Endothelial cell (in vitro differentiated cells): Measurements from ENCODE around the gene CYTH3. TPM values are rescaled to one million over a fixed set of nuclear protein-coding genes. Genes with fewer than 3 reads are reported as not detected.

ENCODE experiments used
- DNase-seq: peaks from one replicate; pipeline ENCODE4 v3.0.0; 2021; ENCODE audit warnings: low spot score
- H3K27ac Mint-ChIP-seq: one replicate; pipeline ENCODE4 v1.8.0; 2021; ENCODE audit warnings: mixed read lengths, inconsistent platforms; ENCODE audit not compliant: unreplicated experiment
- H3K27me3 Mint-ChIP-seq: one replicate; pipeline ENCODE4 v1.8.0; 2021; ENCODE audit warnings: mild to moderate bottlenecking, moderate library complexity, mixed read lengths, inconsistent platforms; ENCODE audit not compliant: unreplicated experiment
- H3K36me3 Mint-ChIP-seq: one replicate; pipeline ENCODE4 v1.8.0; 2021; ENCODE audit warnings: mild to moderate bottlenecking, low read depth, mixed read lengths, inconsistent platforms; ENCODE audit not compliant: unreplicated experiment
- H3K4me1 Mint-ChIP-seq: one replicate; pipeline ENCODE4 v1.8.0; 2021; ENCODE audit warnings: mild to moderate bottlenecking, mixed read lengths, inconsistent platforms; ENCODE audit not compliant: unreplicated experiment
- H3K4me3 Mint-ChIP-seq: one replicate; pipeline ENCODE4 v1.8.0; 2021; ENCODE audit warnings: mild to moderate bottlenecking, mixed read lengths, inconsistent platforms; ENCODE audit not compliant: unreplicated experiment
- H3K9me3 Mint-ChIP-seq: one replicate; pipeline ENCODE4 v1.8.0; 2021; ENCODE audit warnings: mixed read lengths, inconsistent platforms; ENCODE audit not compliant: unreplicated experiment
- CTCF ChIP-seq: fragments of 200-600 bp; sonication (generic); IDR thresholded peaks from one replicate; pipeline ENCODE4 v1.5.0; 2021; ENCODE audit warnings: antibody characterized with exemption; ENCODE audit not compliant: unreplicated experiment
- total RNA-seq: library from RNA; stranded (reverse); fragmentation: NEBNext Ultra II Directional; extraction: Animal tissue kit (Norgen Biotek cat#: 25700); gene quantifications from one replicate; pipeline ENCODE4 v1.2.1, GENCODE V29; 2021; ENCODE audit not compliant: unreplicated experiment

The CYTH3 gene
- total RNA-seq, 1 donor from 2014 or later = 24.3 TPM

GRCh38 chr7:6159097-6159483 lies 113.3 kb downstream of the CYTH3 start:
- Mint-ChIP-seq H3K4me3 (no peak overlapping the region), H3K9me3 (no peaks in the 10 kb centered on the region), H3K27ac (peak overlapping the region; percentile 24), H3K27me3 (peaks cover 2% of the 10 kb centered on the region), H3K36me3 (peaks cover 15% of the 10 kb centered on the region), H3K4me1 (peaks cover 6% of the 10 kb centered on the region)
- TF ChIP-seq CTCF = no peak
- DNase-seq = no peak

- H3K27ac Mint-ChIP-seq = no peak overlapping the region
- no peak overlapping the region for H3K4me3 Mint-ChIP-seq
- peaks cover 6% of the 10 kb centered on the region for H3K4me1 Mint-ChIP-seq
- TF ChIP-seq CTCF = no peak
- peaks cover 15% of the 10 kb centered on the region for H3K36me3 Mint-ChIP-seq
- peaks cover 2% of the 10 kb centered on the region for H3K27me3 Mint-ChIP-seq
- DNase-seq = no peak
- H3K9me3 Mint-ChIP-seq = no peaks in the 10 kb centered on the region
Measured at GRCh38 chr7:6158424-6159096, 113.9 kb downstream of the CYTH3 start.

GRCh38 chr7:6157685-6158423 lies 114.6 kb downstream of the CYTH3 start:
- no peak for TF ChIP-seq CTCF
- H3K36me3 Mint-ChIP-seq = peaks cover 20% of the 10 kb centered on the region
- H3K4me1 Mint-ChIP-seq = peaks cover 4% of the 10 kb centered on the region
- DNase-seq = no peak
- no peak overlapping the region for H3K4me3 Mint-ChIP-seq
- no peak overlapping the region for H3K27ac Mint-ChIP-seq
- no peaks in the 10 kb centered on the region for H3K9me3 Mint-ChIP-seq
- peaks cover 2% of the 10 kb centered on the region for H3K27me3 Mint-ChIP-seq

GRCh38 chr7:6156734-6157133 lies 115.7 kb downstream of the CYTH3 start:
- no peak overlapping the region for H3K27ac Mint-ChIP-seq

More at GRCh38 chr7:6156734-6157133, 115.7 kb downstream of the CYTH3 start:
- no peaks in the 10 kb centered on the region for H3K9me3 Mint-ChIP-seq
- DNase-seq = no peak
- peak overlapping the region; percentile 29 for H3K4me3 Mint-ChIP-seq
- peaks cover 23% of the 10 kb centered on the region for H3K36me3 Mint-ChIP-seq
- H3K27me3 Mint-ChIP-seq = peaks cover 2% of the 10 kb centered on the region
- TF ChIP-seq CTCF = no peak
- H3K4me1 Mint-ChIP-seq = peaks cover 4% of the 10 kb centered on the region
